AG09309 (cell line): ENCODE results near the gene DPY30.
"Not testable (repeated sequence)": the region's sequence is repeated elsewhere in the genome, so short reads cannot be mapped to it uniquely, and the experiment has no call there.

Source experiments
- DNase-seq: peaks from one replicate; pipeline ENCODE4 v3.0.0-alpha.2; 2010; ENCODE audit warnings: low read depth
- H3K4me3 ChIP-seq: 2 replicates; pipeline ENCODE4 v1.5.1; 2011; ENCODE audit warnings: mild to moderate bottlenecking, low read depth, low read length, moderate library complexity; ENCODE audit not compliant: control insufficient read depth
- TF ChIP-seq, protein P1 (sequence below): IDR thresholded peaks from 2 replicates; pipeline ENCODE4 v1.5.1; 2011; ENCODE audit warnings: mild to moderate bottlenecking, low read depth, low read length, inconsistent platforms; ENCODE audit not compliant: insufficient read depth, control insufficient read depth; ENCODE audit errors: missing control alignments

The DPY30 gene

DNA sequence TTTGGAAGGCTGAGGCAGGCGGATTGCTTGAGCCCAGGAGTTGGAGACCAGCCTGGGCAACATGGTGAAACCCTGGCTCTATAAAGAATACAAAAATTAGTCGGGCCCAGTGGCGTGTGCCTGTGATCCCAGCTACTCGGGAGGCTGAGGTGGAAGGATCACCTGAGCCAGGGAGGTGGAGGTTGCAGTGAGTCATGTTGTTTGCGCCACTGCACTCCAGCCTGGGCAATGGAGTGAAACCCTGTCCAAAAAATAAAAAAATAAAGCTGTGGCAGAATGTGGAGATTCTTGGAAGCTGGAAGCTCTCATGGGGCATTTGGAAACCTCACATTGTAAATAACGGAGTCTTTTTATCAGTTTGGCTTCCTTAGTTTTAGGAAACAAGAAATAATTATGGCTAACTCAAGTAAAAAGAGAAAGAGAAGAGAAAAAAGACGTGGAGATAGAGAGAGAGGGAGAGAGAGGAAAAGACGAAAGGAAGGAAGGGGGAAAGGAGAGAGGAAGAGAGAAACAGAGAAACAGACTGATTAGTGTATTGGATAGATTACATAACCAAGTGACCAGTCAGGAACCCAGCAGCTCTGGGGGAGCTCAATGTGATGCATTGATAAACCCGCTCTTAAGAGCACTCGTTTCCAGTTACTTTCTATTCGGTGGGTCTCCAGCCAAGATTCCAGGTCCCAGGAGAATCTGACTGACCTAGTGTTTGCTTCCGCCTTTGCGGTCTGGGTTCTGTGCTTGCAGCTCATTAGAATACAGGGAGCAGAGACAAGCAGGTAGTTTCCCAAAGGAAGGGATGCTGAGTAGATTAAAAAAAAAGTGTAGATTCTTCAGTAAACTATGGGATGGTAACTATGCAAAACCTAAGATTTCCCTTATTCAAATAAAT is 22.6 kb upstream of the DPY30 start:
- TF ChIP-seq, protein P1, sequence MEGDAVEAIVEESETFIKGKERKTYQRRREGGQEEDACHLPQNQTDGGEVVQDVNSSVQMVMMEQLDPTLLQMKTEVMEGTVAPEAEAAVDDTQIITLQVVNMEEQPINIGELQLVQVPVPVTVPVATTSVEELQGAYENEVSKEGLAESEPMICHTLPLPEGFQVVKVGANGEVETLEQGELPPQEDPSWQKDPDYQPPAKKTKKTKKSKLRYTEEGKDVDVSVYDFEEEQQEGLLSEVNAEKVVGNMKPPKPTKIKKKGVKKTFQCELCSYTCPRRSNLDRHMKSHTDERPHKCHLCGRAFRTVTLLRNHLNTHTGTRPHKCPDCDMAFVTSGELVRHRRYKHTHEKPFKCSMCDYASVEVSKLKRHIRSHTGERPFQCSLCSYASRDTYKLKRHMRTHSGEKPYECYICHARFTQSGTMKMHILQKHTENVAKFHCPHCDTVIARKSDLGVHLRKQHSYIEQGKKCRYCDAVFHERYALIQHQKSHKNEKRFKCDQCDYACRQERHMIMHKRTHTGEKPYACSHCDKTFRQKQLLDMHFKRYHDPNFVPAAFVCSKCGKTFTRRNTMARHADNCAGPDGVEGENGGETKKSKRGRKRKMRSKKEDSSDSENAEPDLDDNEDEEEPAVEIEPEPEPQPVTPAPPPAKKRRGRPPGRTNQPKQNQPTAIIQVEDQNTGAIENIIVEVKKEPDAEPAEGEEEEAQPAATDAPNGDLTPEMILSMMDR, result no peak
- peak overlapping the region; percentile 69 for H3K4me3 ChIP-seq
- DNase-seq, result no peak

DNA sequence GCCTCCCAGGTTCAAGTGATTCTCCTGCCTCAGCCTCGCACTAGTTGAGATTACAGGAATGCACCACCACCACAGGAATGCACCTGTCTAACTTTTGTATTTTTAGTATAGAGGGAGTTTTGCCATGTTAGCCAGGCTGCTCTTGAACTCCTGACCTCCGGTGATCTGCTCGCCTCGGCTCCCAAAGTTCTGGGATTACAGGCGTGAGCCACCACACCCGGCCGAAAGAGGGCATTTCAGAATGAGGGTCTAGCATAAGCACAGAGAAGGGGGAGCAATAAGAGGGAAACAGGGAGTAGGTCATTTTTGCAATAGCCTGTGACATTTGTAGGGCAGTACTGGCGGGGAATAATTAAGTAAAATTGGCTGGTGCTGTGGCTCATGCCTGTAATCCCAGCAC is 21.8 kb upstream of the DPY30 start:
- no peak overlapping the region for H3K4me3 ChIP-seq
- TF ChIP-seq, protein P1, result no peak
- no peak for DNase-seq

DNA sequence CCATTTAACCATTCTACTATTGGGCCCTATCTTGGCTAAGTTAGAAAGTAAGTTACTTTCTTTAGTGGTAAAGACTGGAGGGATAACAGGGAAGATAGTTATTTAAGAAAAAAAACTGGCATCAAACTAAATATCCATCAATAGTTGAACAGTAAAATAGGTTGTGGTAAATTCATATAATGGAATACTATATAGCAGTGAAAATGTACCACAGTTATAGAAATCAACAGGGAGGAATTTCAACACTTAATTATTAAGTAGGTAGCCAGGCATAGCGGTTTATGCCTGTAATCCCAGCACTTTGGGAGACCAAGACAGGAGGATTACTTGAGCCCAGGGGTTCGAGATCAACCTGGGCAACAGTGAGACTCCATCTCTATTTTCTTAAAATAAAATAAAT is 20.7 kb upstream of the DPY30 start:
- no peak overlapping the region for H3K4me3 ChIP-seq
- TF ChIP-seq, protein P1, result no peak
- DNase-seq, result no peak

DNA sequence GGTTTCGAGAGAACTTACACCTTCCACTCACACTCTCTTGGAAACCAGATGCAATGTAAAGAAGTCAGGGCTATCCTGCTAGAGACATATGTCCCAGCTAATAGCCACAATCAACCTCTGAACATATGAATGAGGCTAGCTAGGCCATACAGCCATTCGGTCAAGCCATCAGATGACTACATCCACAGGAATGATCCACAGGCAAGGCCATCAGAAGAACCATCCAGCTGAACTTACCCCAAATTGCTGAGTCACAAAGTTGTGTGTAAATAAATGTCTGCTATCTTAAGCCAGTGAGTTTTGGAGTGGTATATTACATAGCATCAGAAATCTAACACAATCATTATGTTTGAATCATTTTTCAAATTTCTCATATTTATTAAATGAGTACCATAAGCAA is 18.5 kb upstream of the DPY30 start:
- no peak for DNase-seq
- no peak overlapping the region for H3K4me3 ChIP-seq
- TF ChIP-seq, protein P1, result no peak

DNA sequence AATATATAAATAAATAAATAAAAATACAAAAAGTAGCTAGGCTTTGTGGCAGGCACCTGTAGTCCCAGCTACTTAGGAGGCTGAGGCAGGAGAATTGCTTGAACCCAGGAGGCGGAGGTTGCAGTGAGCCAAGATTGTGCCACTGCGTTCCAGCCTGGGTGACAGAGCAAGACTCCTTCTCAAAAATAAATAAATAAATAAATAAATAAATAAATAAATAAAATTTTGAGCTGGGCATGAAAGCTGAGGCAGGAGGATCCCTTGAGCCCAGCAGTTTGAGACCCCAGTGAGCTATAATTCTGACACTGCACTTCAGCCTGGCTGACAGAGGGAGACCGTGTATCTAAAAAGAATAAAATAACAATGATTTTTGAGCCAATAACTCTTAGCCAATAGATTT is 15.0 kb upstream of the DPY30 start:
- DNase-seq, H3K4me3 ChIP-seq: not testable (repeated sequence)

DNA sequence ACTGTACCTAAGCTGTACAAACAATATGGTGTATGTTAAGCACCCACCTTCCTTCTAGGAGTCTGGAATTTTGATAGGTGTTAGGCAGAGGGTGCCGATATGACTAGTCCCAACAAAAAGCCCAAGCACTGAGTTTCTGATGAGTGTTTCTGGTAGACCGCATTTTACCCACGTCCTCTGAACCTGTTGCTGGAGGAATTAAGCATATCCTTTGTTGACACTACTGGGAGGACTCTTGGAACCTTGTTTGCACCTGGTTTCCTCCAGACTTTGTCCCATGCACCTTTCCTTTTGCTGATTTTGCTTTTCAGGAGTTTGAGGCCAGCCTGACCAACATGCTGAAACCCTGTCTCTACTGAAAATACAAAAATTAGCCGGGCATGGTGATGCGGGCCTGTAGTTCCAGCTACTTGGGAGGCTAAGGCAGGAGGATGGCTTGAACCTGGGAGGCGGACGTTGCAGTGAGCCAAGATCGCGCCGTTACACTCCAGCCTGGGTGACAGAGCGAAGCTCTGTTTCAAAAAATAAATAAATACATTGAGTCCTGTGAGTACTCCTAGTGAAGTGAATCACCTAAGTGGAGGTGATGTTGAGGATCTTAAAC is 12.3 kb upstream of the DPY30 start:
- no peak for DNase-seq
- H3K4me3 ChIP-seq, result no peak overlapping the region
- TF ChIP-seq, protein P1, result no peak

DNA sequence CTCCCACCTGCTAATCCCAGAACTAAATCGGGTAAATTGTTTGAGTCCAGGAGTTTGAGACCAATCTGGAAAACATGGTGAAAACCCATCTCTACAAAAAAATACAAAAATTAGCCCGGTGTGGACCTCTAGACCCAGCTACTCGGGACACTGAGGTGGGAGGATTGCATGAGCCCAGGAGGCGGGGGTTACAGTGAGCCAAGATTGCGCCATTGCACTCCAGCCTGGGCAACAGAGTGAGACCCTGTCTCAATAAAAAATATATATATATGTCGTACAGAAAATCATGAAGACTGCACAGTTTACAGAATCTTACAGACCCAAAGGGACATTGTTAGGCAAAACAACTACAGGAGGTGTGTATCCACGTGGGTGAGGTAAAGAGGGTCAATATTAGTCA is 4.0 kb upstream of the DPY30 start:
- no peak for DNase-seq
- H3K4me3 ChIP-seq, result no peak overlapping the region
- TF ChIP-seq, protein P1, result no peak

DNA sequence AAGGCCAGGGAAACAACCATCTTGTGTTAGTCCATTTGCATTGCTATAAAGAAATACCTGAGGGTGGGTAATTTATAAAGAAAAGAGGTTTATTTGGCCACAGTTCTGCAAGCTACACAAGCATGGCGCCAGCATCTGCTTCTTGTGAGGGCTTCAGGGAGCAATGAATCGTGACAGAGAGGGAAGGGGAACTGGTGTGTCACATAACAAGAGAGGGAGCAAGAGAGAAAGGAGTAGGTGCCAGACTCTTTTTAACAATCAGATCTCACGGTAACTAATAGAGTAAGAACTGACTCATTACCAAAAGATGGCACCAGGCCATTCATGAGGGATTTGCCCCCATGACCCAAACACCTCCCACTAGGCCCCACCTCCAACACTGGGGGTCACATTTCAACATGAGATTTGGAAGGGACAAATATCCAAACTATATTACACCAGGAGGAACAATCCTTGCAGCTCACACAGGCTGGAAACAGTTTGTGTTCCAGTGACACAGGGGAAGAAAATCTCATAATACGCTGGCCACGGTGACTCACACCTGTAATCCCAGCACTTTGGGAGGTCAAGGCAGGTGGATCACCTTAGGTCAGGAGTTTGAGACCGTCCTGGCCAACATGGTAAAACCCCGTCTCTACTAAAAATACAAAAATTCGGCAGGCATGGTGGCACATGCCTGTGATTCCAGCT is 5.3 kb downstream of the DPY30 start:
- H3K4me3 ChIP-seq, DNase-seq: not testable (repeated sequence)

DNA sequence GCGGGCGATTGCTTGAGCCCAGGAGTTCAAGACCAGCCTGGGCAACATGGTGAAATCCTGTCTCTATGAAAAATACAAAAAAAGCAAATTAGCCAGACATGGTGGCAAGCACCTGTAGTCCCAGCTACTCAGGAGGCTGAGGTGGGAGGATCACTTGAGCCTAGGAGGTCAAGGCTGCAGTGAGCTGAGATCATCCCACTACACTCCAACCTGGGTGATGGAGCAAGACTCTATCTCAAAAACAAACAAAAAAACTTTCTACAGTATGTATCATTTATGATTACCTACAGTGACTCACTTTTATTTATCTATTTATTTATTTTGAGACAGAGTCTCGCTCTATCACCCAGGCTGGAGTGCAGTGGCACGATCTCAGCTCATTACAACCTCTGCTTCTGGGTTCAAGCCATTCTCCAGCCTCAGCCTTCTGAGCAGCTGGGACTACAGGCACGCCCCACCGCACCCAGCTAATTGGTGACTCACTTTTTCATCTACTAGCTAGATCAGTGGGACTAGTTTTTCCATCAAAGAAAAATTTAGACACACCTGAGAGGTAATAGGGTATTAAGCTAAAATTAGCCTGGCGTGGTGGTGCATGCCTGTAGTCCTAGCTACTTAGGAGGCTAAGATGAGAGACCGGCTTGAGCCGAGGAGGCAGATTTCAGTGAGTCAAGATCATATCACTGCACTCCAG is 20.7 kb downstream of the DPY30 start:
- DNase-seq, H3K4me3 ChIP-seq: not testable (repeated sequence)
